Activated CD8-positive, alpha-beta memory T cell treated with anti-CD3 and anti-CD28 coated beads, Interleukin-2, amount 50 U/mL, for 48 hours (primary cell): ENCODE data around the gene SLC41A3.
"Not testable (repeated sequence)": the region's sequence is repeated elsewhere in the genome, so short reads cannot be mapped to it uniquely, and the experiment has no call there.

Source experiments
- DNase-seq: peaks from one replicate; pipeline ENCODE4 v3.0.0-alpha.2; 2020

SLC41A3 gene

DNA sequence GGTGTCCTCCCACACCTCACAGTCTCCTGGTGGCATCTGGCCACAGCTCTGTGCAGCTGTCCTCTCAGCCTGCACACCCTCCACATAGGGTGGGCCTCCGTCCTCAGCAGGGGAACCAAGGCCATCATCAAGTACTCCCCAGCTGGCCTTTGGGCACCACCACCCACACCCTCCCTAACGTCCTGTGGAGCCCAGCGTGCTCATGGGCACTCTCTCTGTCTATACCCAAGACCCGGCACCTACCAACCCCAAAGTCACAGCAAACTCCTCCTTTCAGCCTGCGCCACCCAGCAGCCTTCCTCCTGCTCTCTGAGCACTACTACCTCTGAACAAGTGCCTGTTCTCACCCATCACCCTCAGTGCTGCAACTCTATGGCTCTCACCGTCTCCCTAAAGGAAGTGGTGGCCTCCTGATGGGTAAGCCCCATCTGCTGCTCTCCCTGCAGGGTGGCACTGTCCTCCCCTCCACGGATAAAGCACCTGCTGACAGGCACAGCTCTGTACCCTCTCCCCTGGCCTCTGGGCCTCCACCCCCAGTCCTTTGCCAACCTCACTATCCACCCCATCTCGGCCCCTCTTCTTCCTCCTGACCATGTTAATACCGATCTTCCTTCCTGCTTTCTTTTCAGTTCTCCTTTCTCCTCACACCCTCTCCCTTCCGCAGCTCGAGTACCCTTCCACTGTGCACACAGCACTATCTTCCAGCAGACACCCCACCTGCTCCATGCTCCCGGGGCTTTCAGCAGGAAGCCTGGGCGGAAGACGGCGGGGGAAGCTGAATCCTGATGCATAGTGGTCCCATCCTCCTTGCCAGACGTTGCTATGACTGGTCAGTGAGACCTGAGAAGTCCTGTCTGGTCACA is 31.5 kb downstream of the SLC41A3 start:
- DNase-seq, result no peak

DNA sequence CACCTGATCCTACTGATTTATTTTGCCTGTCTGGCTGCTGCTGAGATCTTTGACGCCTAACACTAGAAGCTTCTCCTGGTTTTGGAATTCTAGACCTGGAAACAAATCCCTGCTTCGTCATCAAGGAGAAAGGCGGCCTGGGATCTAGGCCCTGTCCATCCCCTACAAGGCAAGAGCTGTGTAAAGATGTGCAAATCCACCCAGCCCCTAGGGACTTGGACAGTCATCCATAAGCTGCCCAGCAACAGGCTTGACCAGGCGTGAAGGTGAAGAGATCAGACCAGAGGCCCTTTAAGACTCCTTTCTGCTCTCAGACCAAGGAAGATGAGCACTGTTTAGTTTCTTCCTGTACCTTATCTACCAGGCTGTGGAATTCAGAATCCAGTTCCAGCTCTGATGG is 32.2 kb downstream of the SLC41A3 start:
- DNase-seq, result no peak

DNA sequence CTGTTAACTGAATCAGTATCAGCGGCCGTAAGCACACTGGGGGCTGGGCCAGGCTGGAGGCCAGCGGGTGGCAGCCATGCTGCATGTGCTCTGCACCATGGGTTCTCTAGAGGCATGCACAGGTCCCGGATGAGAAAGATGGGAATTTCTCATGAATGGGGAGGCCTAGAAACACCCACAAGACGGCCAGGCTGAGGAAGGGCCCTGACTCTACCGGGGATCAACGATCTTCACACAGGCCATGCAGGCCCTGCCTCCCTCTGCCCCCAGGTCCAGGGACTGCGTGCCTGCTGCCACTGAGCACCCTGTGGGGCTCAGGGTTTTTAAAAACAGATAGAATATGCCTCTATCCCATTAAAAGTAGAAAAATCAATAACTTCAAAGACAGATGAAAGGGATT is 32.7 kb downstream of the SLC41A3 start:
- no peak for DNase-seq

DNA sequence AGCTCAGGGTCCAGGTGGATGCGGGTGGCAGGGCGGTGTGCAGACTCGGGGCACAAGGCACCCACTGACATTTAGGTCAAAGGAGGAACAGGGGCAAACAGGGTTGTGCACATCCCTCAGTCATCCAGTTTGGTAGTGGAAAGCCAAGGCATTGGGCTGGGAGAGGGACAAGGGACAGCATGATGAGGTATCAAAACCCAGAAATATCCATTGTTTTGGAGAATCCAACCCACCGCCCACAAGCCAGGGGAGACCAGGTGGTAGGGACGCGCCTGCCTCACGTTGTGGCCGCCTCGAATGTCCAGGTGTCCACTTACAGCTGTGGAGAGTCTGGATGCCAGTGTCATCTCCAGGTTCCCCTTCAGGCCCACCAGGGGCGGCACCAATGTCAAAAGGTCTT is 33.3 kb downstream of the SLC41A3 start:
- DNase-seq, result no peak

DNA sequence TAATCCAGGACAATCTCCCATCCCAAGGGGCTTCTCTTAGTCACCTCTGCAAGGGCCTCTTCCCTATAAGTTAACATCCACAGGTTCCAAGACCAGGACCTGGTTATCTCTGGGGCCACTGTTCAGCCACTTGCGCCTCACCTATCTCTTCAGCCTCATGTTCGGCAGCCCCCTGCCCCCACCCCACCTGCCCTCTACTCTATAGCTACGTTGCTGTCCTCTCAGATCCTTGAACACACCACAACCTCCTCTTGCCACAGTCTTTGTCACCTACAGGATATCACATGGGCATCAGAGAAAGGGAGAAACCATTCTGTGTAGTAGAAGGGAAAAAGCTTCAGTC is 33.9 kb downstream of the SLC41A3 start:
- DNase-seq, result no peak

DNA sequence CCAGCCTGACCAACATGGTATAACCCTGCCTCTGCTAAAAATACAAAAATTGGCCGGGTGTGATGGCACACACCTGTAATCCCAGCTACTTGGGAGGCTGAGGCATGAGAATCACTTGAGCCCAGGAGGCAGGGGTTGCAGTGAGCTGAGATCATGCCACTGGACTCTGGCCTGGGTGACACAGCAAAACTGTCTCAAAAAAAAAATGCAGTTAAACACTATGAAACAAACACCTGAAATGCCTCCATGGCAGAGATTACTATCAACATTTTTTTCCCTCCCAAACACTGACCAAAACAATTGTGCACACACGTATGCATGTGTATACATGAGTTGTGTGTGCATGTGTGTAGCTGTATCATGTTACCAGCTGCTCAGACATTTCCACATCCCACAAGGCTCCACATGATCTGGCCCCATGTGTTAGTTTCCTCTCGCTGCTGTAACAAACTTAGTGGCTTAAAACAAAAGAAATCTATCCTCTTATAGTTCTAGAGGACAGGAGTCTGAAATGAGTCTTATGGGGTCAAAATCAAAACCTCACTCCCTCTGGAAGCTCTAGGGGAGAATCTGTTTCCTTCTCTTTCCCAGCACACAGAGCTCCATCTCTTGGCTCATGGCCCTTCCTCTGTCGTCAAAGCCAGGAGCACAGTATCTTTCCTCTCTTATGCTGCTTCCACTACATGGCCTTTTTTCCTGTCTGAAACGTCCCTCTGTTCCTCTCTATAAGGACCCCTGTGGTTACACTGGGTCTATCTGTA is 34.5 kb downstream of the SLC41A3 start:
- no peak for DNase-seq

DNA sequence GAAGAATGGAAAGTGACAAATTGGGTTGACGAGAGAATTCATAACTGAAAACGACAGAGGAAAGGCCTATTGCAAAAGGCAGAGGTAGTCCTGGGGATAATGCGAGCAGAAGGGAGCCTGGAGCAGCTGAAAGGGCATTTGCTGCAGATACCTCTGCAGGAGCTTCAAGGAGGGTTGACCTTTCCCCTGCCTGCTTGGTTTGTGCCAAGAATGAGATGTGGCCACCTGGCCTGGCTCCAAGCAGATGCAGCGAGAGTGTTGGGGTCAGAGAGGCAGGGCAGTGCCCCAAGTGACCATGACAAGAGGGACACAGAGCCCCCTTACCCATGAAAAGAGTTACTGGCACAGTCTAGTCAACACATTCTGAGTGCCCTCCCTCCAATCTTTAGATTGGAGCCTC is 43.5 kb downstream of the SLC41A3 start:
- peak; percentile 12 for DNase-seq

DNA sequence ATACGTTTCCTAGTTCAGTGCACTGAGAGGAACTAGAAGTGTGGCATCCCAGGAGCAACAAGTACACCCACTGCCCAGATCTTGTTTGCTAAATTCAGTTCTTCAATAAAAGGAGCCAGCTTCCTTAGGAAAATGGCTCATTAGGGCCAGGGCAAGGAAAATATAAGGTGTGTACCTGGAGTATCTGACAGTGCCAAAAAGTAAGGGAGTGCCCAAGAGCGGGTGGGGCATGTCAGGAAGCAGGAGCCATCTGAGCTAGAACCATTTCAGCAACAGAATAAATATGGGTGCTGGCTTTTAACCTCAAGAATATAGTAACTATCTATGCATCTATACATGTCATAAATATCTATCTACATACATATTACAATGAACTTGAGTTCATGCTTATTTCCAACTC is 44.1 kb downstream of the SLC41A3 start:
- peak; percentile 3 for DNase-seq

DNA sequence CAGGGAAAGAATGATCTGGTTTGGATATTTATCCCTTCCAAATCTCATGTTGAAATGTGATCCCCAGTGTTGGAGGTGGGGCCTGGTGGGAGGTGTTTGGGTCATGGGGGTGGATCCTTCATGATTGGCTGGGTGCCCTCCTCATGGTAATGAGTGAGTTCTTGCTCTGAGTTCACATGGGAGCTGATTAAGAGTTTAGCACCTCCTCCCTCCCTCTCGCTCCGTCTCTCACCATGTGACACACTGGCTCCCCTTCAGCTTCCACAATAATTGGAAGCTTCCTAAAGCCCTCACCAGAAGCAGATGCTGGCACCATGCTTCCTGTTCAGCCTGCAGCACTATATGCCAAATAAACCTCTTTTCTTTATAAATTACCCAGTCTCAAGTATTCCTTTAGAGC is 45.1 kb downstream of the SLC41A3 start:
- not testable (repeated sequence) for DNase-seq

DNA sequence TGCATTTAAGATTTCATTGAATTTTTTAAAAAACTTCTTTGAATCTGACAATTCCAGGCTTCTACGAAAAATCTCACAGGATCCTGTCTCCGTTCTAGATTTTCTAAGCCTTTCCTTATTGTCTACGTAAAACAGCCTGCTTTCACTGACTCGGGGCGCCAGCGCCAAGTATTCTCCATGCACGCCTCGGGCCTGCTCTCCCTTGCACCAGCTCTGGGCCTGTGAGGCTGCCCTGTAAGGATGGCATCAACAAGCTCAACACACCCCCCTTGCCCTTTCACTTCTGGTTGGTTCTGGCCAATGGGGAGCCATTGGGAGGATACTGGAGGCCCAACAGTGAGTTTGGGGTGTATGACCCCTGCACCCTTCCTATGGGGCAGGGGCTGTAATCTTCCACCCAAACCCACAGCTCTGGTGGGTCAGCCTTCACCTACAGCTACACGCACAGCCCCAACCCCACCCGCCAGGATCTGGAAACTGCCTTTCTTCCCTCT is 47.8 kb downstream of the SLC41A3 start:
- peak; percentile 32 for DNase-seq

DNA sequence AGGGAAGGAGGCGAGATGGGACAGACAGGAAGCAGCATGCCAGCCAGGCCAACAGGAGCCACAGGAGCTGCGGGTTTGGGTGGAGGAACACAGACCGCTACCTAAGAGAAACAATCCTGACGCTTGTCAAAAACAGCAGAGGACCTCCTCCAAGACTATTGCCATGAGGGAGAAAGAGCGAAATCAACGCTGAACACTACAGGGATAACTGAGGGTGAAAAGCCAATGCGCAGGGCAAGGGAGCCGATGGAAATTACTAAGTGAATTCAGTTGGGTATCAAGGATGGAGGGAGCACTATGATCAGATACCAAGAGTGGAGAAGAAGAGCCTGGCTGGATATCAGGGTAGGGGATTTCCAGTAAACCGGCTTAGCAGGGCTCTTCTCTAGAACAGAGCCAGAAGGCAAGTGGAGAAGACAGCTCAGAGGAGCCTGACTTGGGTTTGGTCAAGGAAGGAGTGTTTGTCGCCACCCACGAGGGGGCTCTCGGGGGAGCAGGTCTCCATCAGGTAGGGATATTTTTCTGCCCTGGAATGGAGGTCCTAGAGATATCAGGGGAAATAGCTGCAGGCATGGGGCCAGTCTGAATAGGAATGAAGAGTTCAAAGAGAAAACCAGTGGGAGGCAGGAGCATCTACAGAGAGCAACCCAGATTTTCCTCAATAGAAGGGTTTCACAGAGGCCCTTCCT is 48.4 kb downstream of the SLC41A3 start:
- DNase-seq, result peak; percentile 3

DNA sequence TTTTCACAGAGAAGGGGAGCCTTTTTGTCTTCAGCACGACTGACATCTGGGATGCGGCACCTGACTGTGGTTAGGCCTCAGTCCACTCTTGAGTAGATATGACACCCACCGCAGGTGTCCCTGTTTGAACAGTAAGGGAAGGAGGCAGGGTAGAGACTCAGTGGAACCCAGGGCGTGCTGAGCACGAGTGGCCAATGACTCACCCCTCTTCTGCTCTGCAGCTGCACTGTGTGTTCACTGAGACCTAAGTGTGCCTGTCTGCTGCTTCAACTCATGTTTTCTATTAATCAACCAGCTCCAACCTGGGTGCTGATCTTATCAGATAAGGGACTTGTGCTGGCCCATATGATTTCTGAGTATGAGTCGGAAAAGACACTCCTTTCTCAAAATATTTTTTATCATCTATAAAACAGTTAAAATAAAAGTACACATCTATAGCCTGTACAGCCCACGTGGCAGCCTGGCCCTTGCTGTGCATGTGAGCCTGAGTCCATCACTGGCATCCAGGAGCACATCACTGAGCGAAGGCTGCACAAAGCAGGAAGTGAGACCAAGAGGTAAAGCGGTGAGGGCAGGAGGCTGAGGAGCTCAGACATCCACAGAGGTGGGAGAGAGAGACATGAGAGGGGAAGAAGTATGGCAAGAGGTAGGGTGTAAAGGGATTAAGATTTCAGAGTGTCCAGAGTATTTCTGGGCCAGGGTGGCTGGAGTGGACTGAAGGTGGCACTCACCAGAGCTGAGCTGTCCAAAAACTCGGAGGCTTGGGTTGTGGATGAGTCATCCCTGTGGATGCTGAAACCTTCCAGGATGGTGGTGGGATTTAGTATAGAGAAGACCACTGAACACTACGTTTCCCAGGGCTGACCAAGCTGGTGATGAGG is 49.2 kb downstream of the SLC41A3 start:
- peak; percentile 46 for DNase-seq

DNA sequence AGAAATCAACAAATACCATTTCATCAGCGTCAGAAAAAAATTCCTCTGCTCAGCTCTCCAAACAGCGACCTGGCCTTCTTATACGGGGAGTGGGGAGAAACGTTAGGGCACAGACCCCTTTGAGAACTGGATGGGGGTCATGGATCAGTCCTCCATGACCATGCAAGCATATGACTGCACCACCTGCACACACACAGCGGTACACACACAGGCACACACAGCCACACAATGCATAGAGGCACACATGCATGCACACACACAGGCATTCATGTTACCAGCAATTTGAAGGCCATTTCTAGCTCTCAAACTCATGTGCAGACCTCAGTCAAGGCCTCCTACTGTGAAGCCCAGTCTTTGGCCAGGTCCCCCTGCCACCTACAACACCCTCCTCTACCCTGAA is 50.2 kb downstream of the SLC41A3 start:
- peak; percentile 15 for DNase-seq

DNA sequence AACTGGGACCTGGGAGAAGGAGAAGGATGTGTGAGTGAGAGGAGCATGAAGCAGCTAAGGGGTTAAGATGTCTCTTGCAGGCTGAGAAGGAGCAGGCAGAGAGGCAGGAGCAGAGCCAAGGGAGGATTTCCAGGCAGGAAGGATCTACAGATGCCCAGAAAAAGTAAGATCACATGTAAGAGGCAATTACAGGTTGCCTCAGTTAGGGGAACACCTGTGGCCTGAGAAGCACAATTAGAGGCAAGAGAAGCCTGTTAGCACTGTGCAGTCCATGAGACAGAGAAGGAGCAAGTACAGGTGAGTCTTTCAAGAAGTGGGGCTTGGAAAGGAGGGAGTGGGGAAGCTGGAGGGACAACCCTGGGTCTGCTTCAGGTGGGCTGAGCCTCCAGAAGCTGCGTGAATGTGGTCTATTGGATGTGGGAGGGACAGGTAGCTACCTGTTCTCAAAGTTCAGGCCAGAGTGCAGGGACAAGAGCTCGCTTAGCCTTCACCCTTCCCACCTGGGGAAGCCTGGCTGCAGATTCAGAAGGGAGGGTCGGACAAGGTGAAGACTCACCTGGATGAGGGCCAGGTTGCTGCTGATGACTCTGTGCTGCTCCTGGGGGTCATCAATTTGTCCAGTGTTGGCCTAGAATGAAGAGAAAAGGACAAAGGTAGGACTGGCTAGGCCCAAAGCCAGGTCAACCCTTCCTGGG is 50.7 kb downstream of the SLC41A3 start:
- peak; percentile 33 for DNase-seq

DNA sequence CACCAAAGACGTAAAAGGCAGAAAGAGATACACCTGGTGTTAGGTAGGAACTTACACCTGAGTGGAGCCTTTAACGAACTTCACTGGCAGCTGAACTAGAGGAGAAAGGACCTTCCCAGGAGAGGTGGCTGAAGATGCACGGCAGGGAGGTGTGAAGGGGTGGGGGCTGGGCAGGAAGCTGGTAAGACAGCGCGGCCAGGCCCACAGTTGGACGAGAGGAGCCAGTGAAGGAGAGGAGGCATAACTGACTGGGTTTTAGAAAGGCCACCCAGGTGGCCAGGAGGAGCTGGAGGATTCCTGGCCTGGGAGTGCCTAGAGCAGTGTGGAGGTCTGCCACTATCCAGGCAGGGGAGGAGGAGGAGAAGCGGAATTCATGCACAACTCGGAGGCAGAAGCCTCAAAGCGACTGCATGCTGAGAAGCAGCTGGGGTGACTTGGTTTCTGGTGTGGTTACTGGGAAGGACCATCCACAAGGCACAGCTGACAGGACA is 51.9 kb downstream of the SLC41A3 start:
- peak; percentile 35 for DNase-seq

DNA sequence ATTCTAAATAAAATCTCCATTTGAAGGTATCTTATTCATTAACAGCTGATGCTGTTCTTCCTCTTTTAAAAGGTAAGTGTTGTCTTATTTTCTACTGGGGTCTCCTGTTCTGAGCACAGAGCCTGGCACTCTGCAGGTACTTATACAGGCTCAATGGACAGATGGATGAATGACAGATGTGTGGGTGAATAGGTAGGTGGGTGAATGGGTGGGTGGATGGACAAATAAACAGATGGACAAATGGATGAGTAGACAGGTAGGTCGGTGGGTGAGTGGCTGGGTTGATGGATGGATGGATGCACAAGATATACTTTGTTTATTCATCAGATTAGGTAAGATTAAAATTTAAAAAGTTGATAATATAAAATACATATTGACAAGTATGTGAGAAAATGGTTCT is 53.5 kb downstream of the SLC41A3 start:
- DNase-seq, result no peak

DNA sequence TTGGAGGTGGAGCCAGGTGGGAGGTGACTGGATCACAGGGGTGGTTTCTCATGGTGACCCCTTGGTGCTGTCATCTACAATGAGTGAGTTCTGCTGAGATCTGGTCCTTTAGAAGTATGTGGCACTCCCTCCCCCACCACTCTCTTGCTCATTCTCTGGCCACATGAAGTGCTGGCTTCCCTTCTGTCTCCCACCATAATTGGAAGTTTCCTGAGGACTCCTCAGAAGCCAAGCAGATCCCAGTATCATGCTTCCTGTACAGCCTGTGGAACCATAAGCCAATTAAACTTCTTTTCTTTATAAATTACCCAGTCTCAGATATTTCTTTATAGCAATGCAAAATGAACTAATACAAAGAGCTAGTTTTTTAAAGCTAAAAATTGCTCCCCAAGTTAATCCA is 54.7 kb downstream of the SLC41A3 start:
- DNase-seq, result peak; percentile 8

DNA sequence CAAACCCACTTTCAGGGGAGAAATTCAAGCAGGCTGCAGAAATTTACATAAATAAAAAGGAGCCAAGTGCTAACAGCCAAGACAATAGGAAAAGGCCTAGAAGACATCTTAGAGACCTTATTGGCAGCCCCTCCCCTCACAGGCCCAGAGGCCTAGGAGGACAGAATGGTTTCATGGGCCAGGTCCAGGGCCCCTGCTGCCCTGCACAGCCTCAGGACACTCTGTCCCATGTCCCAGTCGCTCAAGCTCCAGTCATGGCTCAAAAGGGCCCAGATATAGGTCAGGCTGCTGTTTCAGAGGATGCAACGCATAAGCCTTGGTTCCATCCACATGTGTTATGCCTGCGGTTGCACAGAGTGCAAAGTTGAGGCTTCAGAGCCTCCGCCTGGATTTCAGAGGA is 55.8 kb downstream of the SLC41A3 start:
- peak; percentile 12 for DNase-seq

DNA sequence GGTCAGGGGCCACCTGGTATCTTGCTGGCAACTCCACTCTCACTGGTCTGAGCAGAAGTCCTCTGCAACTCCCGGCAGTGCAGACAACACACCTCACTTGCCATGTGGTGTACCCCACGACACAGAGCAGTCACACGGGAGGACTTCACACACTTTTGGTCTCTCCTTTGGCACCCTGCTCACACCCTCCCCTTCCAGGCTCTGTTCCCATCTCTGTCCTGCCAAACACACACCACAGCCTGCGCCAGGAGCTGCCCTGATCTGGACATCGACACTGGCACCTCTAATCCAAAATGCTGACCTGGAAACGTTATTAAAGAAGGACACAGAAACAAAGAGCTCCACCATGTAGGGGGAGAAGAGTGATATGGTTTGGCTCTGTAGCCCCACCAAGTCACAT is 57.2 kb downstream of the SLC41A3 start:
- no peak for DNase-seq

DNA sequence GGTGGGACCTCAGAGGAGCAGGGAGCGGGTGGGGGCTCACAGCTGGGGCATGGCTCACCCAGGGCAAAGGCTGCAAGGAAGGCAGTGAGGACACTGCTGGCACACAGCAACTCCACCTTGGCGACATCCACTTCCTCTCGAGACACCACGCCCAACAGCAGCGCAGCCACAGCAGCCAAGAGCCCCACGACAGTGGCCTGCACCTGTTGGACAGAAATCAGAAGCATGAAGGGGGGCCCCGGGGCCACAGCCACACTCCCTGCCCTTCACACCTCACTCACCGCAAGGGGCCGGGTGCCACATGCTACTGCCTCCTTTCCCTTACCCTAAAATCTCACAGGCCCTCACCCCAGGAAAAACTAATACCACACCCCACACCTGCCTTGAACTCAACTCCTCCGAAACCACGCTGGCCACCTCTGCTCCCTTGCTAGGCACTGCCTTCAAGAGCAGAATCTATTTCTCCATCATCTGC is 57.6 kb downstream of the SLC41A3 start:
- peak; percentile 29 for DNase-seq

DNA sequence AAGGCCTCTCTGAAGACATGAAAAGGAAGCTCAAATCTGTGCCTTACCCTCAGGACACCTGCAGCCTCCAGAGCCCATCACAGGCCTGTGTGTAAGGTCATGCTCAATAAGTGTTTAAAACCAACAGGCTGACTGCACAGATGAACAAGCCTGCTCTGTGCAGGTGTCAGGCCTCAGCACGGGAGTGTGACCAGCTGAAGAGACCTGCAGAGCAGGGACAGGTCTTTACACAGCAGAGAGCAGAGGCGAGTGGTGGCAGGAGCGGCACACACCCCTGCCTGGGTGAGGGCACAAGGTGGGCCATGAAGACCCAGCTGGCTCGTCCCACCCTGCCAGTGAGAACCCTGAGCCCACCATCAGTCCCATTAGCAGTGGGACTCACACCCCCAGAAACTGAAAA is 58.1 kb downstream of the SLC41A3 start:
- peak; percentile 8 for DNase-seq
